ENCODE results near the gene SIPA1.

The SIPA1 gene, protein sequence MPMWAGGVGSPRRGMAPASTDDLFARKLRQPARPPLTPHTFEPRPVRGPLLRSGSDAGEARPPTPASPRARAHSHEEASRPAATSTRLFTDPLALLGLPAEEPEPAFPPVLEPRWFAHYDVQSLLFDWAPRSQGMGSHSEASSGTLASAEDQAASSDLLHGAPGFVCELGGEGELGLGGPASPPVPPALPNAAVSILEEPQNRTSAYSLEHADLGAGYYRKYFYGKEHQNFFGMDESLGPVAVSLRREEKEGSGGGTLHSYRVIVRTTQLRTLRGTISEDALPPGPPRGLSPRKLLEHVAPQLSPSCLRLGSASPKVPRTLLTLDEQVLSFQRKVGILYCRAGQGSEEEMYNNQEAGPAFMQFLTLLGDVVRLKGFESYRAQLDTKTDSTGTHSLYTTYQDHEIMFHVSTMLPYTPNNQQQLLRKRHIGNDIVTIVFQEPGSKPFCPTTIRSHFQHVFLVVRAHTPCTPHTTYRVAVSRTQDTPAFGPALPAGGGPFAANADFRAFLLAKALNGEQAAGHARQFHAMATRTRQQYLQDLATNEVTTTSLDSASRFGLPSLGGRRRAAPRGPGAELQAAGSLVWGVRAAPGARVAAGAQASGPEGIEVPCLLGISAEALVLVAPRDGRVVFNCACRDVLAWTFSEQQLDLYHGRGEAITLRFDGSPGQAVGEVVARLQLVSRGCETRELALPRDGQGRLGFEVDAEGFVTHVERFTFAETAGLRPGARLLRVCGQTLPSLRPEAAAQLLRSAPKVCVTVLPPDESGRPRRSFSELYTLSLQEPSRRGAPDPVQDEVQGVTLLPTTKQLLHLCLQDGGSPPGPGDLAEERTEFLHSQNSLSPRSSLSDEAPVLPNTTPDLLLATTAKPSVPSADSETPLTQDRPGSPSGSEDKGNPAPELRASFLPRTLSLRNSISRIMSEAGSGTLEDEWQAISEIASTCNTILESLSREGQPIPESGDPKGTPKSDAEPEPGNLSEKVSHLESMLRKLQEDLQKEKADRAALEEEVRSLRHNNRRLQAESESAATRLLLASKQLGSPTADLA

DNA sequence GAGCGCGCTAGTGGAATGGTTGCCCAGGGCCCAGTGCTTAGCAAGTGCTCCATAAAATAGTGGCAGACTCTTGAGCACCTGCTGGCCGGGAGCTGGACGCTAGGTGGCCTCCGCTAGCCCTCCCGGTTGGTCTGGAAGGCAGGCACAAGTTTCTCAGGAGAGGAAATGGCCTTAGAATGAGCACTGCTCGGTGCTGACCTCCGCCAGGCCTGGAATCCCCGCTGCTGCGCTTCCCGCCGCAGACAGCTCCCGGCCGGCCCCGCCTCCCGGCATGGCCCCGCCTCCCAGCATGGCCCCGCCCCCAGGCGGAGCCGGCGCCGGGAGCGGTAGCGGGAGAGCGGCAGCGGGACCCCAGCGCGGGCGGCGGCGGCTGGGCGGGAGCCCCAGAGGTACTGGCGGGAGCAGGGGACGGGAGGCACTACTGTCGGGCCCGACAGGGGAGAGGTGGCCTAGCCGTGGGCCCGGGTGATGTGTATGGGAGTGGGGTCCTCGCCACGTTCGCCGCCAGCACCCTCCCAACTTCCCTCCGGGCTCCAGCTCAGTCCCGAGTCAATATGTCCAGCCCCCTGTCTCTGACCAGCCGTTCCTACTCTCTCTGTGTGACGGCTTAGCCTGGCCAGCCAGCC is at the start of gene SIPA1:
Gene SIPA1, plus strand, starts transcription at position 308 of the 626 bp plus-strand sequence. CDS start 2,821 bp downstream, outside the sequence.
- peak; percentile 32 for DNase-seq

DNA sequence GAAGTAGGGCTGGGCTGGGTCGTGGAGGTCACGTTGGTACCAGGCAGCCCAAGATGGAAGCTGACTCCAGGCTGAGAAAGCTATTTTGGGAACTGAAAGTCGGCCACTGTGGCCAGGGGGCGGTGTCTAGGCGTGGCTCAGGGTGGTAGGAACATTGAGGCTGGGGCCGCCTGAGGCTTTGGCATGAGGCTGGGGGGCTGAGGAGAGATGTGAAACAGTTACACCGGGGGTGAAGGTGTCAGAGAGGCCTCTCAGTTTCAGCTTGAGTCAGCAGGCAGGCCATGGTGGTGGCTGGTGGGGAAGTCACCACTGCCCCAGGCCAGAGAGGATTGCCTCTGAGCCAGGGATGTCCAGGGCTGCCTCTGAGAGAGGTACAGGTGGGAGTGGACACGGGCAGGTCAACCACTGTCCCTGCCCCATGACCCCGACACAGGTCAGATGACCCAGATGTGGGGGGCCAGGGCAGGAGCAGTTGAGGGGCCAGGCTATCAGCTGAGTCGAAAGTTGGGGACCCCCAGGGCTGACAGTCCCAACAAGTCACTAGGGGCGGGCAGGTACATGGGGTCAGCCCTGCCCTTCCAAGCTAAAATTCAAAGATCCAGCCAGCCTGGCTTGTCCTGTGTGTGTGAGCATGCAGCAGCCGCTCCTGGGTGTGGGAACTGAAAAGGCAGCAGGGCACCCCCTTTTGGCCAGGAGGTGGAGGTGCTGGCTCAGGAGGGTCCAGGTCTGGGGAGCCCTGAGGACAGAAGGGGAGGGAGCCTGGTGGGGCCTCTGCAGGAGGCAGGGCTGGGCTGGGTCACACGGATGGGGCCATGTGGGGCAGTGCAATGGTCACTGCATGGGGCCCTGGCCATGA is 49.5 kb upstream of the SIPA1 start:
- DNase-seq = no peak

DNA sequence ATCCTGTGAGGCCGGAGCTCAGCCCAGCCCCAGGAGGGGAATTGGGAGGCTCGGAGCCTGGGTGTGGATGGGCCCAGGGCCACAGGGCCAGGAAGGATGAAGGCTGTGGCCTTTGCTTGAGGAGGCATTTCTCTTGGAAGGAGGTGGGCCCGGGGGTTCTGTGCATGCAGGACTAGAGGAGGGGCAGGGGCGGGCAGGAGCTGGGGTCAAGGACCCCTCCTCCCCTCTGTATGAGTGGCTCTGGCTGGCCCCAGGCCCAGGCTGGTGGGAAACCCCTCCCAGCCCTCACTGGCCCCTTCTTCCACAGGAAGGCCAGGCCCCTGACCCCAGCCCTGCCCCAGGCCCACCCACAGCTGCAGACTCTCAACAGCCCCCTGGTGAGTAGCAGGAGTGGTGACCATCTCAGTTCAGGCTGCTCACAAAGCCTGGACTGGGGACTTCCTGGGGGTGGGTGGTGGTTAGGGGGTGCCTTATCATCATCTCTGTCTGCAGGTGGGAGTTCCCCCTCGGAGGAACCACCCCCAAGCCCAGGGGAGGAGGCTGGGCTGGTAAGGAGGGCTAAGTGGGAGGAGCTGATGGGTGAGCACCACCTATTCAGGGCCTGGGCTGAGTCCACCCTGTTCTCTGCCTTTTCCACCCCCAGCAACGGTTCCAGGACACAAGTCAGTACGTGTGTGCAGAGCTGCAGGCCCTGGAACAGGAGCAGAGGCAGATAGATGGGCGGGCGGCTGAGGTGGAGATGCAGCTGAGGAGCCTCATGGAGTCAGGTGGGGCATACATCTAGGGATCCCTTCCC is 48.3 kb upstream of the SIPA1 start:
- no peak for DNase-seq

DNA sequence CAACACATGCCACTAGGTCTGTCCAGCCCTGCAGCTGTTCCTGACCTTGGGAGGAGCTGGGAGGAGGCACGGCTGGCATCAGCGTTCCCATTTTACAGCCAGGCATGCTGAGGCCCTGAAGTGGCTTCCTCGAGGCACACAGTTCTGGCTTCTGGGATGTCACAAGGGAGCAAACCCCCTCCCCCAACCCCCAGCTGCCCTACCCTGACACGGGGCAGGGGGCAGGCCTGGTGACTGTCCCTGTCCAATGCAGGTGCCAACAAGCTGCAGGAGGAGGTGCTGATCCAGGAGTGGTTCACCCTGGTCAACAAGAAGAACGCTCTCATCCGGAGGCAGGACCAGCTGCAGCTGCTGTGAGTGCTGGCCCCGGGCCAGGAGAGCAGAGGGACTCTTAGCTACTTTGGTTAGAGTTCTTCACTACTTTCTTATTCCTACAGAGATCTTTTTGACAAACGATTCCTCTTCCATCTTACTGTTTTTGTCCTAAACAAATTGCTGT is 47.6 kb upstream of the SIPA1 start:
- peak; percentile 21 for DNase-seq

DNA sequence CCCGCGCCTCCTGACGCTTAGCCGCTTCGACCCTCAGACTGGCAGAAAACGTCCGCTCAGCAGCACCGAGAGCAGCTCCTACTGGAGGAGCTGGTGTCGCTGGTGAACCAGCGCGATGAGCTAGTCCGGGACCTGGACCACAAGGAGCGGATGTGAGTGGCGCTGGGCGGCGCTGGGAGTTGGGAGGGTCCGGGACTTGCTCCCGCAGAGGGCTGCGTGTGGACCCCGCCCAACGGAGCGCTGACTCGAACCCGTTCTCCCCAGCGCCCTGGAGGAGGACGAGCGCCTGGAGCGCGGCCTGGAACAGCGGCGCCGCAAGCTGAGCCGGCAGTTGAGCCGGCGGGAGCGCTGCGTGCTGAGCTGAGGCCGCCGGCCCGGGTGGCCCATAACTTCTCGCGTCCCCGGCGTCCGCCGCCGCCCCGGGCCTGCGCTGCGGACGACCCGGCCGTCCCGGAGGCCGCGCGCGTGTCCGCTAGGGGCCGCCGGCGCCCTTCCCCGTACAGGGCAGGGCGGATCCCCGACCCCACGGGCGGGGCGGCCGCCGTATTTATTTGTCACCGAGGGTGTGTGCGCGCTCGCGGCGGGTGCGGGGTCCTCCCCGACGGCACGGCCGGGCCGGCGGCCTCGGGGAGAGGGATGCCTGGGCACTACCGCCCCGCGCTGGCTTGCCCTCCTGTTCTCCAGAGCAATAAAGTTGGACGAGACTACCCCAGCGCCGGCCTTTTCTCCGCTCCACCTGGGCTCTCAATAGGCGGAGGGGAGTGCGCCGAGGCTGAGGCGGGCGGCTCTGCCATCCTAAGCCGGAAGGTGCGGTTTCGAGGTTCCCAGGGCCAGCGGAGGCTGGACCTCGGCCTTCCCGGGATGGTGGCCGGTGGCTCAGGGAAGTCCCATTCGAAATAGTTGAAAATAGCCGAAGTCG is 45.7 kb upstream of the SIPA1 start:
- DNase-seq = no peak

DNA sequence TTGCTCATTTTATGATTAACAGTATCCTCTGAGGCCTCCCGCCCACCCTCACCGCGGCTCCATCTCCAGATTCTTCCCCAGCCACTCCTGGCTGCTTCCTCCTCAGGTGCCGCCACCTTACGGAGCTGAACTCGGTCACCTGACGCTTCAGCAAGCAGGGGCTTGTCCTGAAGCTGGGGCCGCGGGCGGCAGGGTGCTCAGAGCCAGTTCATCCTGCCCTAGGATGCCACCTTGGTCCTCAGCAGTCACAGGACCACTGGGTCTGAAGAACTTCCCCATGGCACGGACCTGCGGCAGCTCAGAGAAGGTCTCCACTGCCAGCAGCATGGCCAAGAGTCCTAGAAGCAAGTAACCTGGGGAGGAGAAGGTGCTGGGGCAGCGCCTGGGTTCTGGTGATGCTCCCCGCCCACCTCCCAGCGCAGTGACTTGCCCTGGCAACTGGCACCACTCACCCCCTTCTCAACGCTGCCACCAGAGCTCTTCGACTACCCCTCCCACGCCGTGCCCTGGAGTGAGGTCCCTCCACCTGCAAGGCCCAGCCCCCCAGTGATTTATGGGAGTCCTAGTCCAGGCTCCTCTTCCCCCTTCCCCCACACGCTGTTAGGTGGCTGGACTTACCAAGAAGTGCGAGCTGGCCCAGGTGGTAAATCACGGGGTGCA is 44.9 kb upstream of the SIPA1 start:
- no peak for DNase-seq

DNA sequence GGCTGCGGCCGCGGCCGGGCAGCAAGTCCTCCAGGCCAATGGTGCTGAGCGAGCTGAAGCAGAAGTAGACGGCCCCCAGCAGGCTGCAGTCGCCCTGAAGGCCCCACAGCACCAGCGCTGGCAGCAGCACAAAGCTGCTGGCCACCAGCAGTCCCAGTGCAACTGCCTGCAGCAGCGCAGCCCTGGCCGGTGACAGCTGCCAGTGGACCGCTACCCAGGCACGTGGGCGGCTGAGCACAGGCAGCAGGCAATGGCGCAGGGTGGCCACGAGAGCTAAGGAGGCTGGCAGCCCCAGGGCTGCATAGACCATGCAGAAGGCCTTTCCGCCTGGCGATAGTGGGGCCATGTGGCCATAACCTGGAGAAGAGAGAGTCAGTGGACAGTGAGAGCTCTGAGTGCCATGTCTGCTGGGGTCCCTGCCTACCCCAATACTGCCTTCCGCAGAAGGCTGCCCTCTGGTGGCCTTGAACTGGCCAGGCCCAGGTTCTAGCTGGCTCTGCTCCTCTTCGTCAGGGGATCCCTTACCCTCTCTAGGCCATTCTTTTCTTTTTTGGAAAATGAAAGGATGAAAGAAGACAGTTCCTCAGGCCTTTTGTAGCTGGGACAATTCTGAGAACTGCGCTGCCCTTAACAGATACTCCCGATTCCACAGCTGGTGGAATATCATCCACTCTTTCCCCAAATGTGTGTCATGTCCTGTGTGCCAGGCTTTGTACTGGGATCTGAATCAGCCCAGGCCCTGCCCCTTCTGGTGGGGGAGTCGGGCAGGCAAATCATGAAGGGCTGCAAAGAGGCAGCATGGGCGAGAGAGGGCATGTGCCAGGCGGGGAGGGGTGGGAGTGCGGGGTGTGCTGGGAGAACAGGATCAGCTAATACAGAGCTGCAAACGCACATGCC is 44.1 kb upstream of the SIPA1 start:
- DNase-seq = no peak

DNA sequence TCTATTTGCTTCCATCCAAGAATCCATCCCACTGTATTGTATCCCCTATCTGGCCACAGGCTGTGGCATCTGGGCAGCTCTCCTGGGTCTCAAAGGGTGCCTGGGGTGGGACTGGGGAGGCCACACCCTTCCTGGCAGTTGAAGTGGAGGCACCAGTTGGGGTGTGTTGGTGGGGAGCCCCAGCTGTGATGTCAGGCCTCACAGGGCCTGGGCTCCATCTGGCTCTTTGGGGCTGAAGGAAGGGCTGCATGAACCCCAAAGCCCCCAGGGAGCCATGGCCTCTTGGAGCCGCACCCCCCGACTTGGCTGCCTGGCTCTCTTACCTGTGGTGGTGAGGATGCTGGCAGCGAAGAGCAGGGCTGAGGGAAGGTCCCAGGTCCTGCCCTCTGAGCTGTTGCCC is 42.8 kb upstream of the SIPA1 start:
- DNase-seq = no peak

DNA sequence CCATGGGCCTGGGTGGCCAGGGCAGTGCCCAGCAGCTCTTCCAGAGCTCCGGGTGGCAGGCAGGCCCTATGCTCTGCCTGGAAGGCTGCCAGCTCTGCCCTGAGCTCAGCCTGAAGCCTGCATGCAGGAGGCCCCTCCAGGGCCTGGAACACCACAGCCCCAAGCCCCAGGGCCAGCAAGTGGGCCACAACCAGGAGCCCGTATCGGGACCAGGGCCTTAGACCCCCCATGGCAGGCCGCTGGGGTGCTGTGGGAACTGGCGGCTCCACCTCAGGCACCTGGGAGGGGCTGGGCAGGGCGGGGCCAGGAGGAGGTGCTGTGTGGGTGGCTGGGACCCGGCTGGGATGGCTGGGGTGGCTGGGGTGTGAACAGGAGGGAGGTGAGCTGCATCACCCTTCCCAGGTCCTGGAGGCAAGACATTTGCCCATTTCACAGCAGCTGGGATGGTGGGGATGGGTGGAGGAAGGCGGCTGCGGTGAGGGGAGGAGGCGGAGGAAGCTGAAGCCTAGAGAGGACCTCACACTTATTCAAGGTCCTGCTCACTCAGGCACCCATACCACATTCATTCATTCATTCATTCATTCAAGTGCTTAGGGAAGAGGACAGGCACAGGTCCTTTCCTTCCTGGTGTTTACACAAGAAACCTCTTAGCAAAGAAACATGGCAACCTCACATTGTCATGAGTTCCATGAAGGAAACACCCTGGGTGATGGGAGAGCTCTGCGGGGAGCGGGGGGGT is 42.2 kb upstream of the SIPA1 start, which contains the start of gene KCNK7:
Gene KCNK7, minus strand, starts transcription at position 258 of the 739 bp plus-strand sequence. Its CDS starts 28 bp downstream, at position 230.
- no peak for DNase-seq

DNA sequence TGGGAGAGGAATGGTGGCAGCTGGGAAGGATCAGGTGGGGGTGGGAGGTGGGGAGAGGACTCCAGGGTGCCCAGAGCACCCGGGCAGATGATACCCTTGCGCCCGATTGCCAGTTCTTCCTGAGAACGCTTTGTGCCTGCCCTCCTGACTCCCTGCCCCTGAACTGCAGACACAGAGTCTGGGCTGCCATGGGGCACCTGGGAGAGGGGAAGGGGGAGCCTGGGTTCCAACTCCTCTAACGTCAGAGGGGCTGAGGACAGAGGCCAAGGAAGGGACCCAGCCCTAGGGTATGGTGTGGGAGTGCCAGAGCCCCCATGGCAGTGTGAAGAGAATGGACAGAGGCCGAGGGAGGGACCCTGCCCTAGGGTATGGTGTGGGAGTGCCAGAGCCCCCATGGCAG is 41.4 kb upstream of the SIPA1 start:
- DNase-seq = no peak

DNA sequence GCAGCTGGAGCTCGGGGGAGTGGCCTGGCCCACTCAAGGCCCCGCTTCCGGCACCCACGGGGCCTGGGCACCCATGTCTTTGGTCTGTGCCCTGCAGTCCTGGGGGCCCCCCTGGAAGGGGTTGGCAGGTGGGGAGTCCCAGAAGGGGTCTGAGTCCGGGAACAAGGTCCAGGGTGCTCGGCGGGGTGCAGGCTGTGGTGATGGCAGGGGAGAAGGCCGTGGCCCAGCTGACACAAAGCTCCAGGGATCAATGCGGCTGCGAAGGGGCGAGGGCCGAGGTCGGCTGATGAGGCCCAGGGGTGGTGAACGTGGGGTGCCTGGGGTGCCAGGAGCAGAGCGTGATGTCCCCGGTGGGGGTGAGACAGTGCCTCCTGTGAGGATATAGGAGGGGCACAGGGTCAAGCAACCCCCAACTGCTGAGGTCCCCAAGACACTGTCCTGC is 39.6 kb upstream of the SIPA1 start:
- no peak for DNase-seq

DNA sequence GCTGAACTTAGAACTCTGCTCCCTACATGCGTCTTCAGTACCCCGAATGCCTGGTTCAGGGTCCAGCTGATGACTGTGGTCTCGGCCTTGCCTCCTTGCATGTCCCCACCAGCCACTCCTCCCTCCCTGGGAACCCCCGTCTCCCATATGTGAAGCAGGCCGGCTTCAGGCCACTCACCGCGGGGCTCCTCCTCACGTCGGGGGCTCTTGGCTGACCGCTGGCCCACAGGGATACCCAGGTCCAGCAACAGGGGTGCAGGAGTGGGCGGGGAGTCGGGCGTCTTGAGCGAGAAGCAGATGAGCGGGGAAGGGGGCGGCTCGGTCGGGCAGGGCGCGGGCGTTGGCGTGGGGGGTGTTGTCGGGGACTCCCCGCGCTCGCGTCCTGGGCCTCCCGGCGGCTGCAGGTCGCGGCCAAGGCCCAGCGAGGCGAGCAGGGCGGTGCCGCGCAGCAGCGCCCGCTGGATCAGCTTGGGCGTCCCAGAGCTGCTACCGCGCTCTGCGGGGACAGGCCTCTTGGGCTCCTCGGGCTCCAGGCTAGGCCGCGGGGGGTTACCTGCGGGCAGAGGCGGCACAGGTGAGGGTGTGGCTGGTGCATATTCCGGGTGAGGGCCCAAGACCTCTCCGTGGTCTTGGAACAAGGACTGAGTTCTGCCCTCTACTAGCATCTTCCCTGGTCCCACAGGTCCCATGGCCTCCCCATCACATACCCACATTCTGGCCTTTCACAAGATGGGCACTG is 38.5 kb upstream of the SIPA1 start:
- DNase-seq = no peak

DNA sequence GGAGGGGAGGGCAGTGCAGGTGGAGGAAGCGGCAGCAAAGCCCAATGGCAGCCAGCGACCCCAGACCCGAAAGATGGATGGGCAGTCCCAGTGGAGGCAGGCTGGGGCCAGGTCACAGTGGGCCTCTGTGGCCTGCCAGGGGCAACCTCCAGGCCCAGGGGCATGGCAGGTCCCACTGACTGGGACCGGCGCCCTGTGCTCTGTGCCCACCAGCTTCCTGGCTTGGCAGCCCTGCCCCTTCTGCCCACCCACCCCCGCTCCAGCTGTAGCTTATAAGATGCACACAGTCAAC is 38.0 kb upstream of the SIPA1 start:
- DNase-seq = no peak

DNA sequence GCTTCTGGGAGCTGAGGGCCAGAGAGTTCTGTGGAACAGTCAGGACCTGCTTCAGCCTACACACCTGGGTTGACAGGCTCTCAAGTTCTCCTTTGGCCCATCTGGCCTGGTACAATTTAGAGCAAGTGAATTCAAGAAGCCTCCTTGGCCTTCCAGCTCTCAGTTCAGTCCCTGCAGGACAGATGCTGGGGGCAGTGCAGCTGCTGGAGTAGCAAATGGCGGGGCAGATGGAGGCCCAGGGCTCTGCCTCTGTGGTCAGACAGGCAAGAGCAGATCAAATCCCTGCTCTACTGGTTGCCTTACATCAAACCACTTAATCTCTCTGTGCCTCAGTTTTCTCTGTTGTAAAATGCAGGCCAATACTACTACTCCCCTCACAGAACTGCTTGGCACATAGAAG is 33.6 kb upstream of the SIPA1 start:
- peak; percentile 25 for DNase-seq

DNA sequence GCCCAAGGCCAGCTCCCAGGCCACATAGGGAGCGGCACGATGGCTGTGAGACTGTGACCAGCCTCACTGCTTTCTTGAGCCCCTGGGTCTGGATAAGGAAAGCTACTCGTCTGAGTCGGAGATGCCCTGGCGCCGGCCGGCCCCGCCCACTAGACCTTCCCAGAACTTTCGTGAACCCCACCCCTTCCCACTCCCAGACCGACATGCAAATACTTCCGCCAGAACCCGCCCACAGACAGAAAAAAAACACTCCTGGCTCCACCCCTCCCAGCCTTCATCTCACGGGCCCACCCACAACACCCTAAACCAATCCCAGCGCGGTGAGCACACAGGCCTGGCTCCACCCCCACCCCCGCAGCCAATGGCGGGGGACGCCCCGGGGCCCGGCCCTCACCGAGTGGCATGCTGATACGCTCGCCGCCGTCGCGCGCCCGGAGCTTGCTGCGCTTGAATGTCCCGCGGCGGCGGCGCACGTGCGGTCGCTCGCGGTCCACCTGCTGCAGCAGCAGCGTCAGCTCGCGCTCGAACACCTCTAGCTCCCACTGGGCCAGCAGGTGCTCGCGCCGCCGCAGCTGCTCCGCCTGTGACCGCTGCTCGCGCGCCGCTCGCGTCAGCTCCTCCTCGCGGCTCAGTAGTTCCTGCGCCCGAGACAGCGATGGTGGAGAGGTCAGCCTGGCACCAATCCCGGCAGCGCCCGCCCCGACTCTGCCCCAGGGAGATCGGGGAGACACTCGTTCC is 30.9 kb upstream of the SIPA1 start:
- no peak for DNase-seq

All from DMS 273 treated with DMSO at 0.1 percent for 48 hours (cell line).